Mesenteric fat pad (tissue), 1 donor: ENCODE data around the gene MARK2. TPM values are rescaled to one million over a fixed set of nuclear protein-coding genes. Genes with fewer than 3 reads are reported as not detected.

Experiments
- DNase-seq: peaks from one replicate; pipeline ENCODE4 v3.0.0-alpha.2; 2020; ENCODE audit warnings: low spot score
- total RNA-seq: library from RNA; stranded (reverse); fragmentation: NEBNext Ultra II Directional; extraction: Animal tissue kit (Norgen Biotek cat#: 25700); gene quantifications from one replicate; pipeline ENCODE4 v1.2.1, GENCODE V29; 2021
- donor health status: DM: yes; HTN: yes; CAD: no.

MARK2 gene
- total RNA-seq, 1 donor from 2014 or later, result 32.2 TPM

DNA sequence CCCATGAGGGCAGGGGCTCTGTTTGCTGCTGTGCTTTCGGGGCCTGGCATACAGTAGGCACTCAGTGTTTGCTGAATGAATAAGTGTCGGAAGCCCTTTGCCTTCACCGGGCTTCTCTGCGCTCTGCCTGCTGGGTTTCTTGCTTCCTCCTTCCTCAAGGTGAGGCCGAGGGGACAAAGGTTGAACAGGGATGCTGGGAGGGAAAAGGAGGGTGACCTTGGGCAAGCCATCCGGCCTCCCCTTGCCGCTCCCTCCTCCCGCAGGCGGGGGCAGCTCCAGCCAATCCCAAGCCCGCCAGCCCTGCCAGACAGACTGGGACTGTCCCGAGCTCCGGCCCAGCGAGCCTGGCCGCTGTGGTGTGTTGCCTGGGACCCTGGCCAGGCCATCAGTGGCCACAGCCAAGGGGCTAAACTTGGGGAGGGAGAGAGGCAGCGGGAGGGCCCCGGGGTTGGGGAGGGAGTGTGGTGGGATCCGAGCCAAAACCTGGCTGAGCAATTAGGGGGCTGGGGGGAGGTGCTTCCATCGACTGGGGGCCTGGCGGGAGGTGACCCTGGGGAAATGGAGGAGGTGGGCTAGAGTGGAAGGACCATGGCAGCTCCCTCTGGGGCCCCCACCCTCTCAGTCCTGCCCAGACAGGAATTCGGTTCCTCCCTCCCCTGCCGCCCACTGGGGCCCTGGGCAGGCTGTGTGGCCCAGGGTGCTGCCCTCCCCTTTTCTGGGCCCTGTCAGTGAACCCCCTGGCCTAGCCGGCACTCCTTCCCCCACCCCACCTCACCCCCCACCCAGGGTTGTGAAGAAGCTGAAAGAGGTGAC lies 81.4 kb downstream of the MARK2 start:
- no peak for DNase-seq

- DNase-seq, result no peak
These were observed 82.1 kb downstream of the MARK2 start for GRCh38 chr11:63920939-63921417.

DNA sequence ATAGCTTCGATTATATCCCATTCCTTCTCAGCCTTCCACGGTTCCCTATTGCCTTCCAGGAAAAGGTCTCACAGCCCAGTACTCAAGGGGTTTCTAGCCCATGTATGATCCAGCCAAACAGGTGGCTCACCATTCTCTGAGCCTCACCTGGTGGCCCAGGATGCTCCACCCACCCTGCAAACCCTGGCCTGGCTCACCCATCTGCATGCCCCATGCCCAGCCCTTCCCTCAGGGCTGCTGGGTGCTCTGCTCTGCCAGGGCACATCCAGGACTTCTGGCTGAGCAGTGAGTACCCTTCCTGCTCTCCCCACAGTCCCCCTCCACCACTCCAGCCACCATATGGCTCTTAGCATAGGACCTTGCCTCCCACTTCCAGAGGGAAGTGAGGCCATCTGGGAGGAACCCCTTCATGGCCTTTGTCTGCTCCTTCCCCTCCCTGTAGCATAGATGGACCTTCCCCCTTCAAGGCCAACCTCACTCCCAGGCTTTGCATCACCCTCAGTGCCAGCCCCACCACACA lies 83.8 kb downstream of the MARK2 start:
- no peak for DNase-seq

DNA sequence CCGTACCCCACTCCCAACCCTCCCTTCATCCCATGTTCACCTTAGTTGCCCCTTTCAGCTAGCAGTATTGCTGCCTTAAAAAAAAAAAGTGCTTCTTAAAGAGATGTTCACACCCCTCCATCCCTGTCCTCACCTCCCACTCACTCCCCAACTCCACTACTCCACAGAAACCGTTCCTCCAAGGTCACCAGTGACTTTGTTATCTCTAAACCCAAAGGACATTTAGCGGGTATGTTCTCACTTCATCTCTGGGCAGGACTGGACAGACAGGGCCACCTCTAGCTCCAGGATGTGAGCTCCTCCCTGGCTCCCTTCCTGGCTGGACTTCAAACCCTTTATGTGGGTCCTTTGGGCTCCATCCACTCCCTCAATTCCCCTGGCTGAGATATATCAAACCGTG lies 84.4 kb downstream of the MARK2 start:
- DNase-seq, result no peak

DNA sequence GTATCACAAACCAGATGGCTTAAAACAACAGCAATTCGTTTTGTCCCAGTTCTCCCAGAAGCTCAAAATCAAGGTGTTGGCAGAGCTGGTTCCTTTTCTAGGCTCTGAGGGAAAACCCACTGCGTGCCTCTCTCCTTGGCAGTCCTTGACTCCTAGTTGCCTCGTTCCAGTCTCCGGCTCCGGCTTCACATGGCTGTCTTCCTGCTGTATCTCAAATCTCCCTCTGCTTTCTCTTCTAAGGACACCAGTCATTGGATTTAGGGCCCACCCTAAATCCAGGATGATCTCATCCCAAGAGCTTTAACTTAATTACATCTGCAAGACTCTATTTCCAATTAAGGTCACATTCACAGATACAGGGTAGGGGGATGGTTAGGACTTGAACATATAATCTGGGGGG lies 90.7 kb downstream of the MARK2 start:
- DNase-seq, result no peak

DNA sequence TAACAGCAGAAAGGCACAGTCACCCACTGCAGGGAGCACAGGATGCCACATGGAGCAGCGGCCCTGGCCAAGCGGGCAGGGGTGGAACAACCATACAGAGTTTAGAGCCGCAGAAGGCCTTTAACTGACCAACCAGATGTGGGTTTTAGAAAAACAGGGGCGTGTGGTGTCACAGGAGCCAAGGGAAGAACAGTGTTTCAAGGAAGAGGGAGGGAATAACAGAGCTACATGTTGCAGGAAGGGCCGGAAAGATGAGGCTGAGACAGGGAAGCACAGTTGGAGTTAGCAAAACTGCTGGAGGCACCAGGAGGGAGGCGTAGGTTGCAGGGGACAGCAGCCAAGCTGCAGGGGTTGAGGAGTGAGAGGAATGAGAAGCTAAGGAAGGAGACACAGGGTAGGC lies 92.1 kb downstream of the MARK2 start:
- no peak for DNase-seq

DNA sequence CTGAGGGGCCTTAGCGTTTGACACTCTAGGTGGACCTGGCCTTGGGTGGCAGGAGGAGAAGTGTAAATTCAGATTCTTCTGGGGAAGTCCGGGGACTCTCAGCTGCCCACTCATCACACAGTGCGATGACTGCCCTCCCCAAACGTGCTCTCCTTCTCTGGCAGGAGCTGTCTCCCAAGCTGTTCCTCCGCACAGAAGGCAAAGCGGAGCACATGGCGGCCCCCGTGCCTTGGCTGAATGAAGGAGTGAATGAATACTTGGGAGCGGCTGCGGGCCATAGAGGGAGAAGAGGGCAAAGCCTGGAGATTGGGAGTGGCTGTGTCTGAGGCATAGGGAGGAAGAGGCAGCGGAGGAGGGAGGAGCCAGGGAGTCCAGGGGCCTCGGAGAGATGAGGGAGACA lies 93.0 kb downstream of the MARK2 start:
- DNase-seq, result no peak

DNA sequence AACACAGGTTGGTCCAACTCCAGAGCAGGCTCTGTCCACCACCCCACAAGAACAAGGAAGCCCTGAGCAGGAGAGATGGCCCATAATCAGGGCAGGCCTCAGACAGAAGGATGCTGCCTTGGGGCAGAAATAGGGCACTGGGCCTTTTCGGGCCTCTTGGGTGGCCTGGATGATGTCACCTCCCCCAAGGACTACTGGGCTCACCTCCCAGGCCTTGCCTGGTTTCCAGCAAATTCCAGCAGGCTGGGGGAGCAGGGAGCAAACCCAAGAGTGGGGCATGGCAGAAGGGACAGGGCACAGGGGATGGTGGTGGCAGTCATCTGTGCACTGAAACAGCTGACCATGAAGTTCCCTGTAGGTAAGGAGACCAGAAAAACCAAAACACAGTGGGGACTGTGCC lies 94.5 kb downstream of the MARK2 start:
- no peak for DNase-seq

GRCh38 chr11:63937713-63938478 lies 99.0 kb downstream of the MARK2 start:
- no peak for DNase-seq

DNA sequence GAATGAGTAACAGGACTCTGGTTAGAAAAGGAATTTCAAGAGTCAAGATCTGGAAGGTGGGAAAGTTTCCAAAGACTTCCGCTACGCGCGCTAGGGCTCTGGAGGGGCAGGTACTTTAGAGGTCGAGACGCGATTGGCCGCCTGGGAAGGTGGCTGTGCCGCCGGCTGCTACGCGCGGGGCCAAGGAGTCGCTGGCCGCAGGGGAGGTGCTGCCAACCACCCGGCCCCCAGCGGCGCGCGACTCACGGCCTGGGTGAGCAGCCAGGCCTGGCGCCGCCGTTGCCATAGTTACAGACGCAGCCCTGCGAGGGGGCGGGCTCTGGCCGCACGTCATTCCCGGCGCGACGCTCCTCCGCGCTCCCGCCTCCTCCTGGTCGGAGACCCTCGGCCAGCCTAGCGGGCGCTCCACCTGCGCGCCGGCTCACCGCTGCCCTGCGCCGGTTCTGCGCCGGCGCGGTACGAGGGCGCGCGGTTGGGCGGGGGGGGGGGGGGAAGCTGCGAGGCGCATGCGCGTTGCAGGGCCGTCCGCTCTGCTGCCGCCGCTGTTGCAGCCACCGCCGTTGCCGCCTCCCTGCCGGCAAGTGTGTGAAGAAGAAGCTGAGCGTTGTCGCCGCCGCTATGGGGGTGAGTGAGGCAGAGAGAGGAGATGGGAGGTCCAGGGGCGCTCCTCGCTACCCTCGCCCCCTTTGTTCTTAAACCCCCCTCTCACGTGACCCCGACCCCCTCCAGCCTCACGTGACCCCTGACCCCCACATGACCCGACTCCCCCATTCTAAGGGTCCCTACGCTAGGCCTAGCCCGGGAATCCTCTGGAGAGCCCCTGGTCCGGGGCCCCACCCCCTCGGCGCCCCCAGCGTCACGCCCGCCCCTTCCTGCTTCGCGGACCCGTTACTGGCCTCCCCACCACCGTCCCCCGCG lies 99.8 kb downstream of the MARK2 start, which contains the start of gene NAA40:
TSS of gene NAA40 (plus strand) at position 524 of the 918 bp plus-strand sequence. CDS start at position 619, 95 bp downstream.
- DNase-seq, result peak; percentile 96

DNA sequence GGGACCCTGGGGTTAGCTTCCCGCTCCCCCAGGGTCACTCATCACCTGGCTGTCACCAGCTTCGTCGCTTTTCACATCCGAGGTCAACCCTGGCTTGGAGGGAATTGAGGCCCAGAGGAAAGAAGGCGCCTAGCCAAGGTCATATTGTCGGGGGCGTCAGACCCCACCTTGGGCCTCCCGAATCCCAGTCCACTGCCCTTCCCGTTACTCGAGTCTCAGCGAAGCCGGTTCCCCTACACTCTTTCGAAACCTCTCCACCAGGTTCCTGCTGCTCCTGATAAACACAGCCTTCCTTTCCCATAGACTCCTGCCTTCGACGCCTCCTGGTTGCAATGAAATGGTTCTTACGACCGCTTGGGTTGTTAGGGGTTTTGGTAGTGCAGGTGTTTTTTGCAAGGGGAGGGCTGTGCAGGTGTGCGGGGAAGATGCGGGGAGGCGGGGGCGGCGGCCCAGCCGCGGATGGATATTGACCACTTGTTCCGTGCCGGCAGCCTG lies 100.5 kb downstream of the MARK2 start:
- no peak for DNase-seq

DNA sequence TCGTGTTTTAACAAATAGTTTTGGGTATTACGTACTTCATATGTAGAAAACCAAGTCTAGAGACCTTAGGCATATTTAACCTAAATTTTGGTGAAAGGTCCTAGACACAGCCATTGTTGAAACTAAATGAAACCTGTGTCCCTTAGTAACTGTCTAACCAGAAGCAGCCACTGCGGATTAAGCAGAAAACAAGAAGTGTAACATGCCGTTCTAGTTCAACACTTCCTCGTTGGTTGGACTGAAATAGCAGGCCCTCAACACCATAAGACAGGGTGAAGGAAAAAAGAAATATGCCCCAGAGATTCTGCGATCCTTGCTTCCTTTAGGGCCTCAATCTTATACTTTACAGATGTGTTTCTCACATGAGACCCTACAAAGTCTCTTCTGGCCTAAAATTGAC lies 101.9 kb downstream of the MARK2 start:
- DNase-seq, result no peak

GRCh38 chr11:63941901-63942300 lies 103.0 kb downstream of the MARK2 start:
- no peak for DNase-seq

DNA sequence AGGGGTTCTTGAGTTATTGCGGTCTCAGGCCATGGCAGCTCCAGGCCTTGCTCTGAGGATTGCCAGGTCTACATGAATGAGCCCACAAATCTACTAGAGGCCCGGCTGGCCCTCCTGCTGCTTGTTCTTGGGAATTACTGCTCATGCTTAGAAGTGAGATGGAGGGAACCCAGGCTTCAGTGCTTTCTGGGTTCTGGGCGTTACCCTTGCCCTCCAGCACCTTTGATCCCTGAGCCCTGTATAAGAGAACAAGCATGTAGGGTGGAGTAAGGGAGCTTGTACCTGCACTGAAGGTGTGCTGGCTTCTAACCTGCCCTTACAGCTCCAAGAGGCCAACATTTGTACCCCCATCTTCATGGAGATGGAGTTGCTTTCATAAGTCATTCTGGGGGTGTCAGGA lies 103.9 kb downstream of the MARK2 start:
- DNase-seq, result no peak

- DNase-seq, result no peak
These were observed 106.1 kb downstream of the MARK2 start for GRCh38 chr11:63944987-63945386.

- no peak for DNase-seq
These were observed 106.7 kb downstream of the MARK2 start for GRCh38 chr11:63945477-63946163.

DNA sequence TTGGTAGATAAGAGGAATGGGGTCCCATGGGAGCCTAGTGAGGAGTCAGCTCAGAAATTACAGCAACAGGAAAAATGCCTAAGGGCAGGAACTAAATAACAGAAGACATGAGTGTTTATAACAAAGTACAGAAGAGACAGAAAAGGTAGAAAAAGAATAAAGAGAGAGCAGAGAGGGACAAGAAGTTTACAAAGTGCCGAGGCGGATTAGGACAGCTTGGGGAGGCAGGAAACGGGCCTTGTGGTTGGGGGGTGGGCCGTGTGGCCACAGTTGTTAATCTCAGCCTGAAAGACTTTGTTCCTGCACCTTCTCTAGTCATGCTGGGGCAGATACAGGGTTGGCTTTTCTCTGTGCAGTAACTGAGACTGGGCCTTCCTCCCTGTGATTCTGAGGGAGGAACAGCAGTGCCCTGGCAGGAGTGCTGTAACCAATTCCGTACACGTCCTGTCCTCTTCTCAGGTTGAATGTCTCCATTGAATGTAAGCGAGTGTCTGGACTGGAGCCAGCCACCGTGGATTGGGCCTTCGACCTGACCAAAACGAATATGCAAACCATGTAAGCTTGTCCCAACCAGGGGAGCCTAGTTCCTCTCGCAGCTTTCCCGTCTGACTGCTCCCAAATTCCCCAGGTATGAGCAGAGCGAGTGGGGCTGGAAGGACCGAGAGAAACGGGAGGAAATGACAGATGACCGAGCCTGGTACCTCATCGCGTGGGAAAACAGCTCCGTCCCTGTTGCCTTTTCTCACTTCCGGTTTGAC lies 113.0 kb downstream of the MARK2 start:
- no peak for DNase-seq

GRCh38 chr11:63952570-63952969 lies 113.7 kb downstream of the MARK2 start:
- DNase-seq, result no peak

DNA sequence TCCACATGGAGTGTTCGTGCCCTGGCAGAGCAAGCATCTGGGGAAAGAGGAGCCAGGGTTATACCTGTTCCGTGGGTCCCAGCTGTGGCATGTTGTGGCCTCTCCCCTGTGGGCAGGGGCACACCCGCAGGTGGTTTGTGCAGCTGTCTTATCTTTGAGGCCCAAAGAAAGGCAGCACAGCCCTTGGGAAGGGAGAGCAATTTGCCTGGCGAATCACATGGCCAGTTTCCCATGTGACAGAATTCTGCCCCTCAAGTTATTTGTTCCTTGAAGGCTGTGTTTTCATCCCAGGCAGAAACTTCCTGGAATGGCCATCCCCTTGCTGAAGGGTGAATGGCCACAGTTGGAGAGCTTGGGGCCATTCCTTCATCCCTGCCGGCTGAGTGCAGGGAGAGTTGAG lies 119.1 kb downstream of the MARK2 start:
- no peak for DNase-seq
